Fibroblast of lung (primary cell): ENCODE measurements around the gene TSSC4. TPM values are rescaled to one million over a fixed set of nuclear protein-coding genes. Genes with fewer than 3 reads are reported as not detected.
A peak's percentile ranks its signal among the peaks of the same experiment; 100 is the strongest.

Experiments used
- DNase-seq, 2 donors: peaks; one replicate each; pipeline versions ENCODE4 v3.0.0 to v3.0.0-alpha.2; 2010; ENCODE audit warnings: low read depth in 2 of 2
- H2AFZ ChIP-seq: 2 replicates; pipeline ENCODE4 v1.5.1; 2012; ENCODE audit warnings: low read length, control low read depth, inconsistent platforms
- H3K27ac ChIP-seq: 2 replicates; pipeline ENCODE4 v1.5.1; 2011; ENCODE audit warnings: low read length, control low read depth; ENCODE audit not compliant: insufficient read depth
- H3K27me3 ChIP-seq: 2 replicates; pipeline ENCODE4 v1.5.1; 2011; ENCODE audit warnings: mild to moderate bottlenecking, low read length; ENCODE audit not compliant: control insufficient read depth, insufficient read depth
- H3K36me3 ChIP-seq: 2 replicates; pipeline ENCODE4 v1.5.1; 2011; ENCODE audit warnings: low read length; ENCODE audit not compliant: control insufficient read depth, insufficient read depth
- H3K4me1 ChIP-seq: 2 replicates; pipeline ENCODE4 v1.5.1; 2011; ENCODE audit warnings: low read length; ENCODE audit not compliant: control insufficient read depth, insufficient read depth; ENCODE audit errors: extremely low read depth
- H3K4me2 ChIP-seq: 2 replicates; pipeline ENCODE4 v1.5.1; 2011; ENCODE audit warnings: low read length, control low read depth; ENCODE audit not compliant: insufficient read depth; ENCODE audit errors: extremely low read depth
- H3K4me3 ChIP-seq, 4 experiments: fragments of 200-600 bp in 1 of 4; sonication (generic) in 1 of 4; replicated peaks in 1 of 4; 2 replicates each; pipeline ENCODE4 v1.5.1; 2011 to 2016; ENCODE audit warnings: low read length in 4 of 4, low read depth in 3 of 4, mild to moderate bottlenecking in 3 of 4, control low read depth in 2 of 4, inconsistent platforms in 1 of 4, mixed read lengths in 1 of 4; ENCODE audit not compliant: insufficient read depth in 1 of 4; ENCODE audit errors: control extremely low read depth in 1 of 4
- H3K79me2 ChIP-seq: 2 replicates; pipeline ENCODE4 v1.5.1; 2012; ENCODE audit warnings: mild to moderate bottlenecking, low read length, inconsistent platforms; ENCODE audit not compliant: control insufficient read depth, insufficient read depth
- H3K9ac ChIP-seq: 2 replicates; pipeline ENCODE4 v1.5.1; 2011; ENCODE audit warnings: mild to moderate bottlenecking, low read length, control low read depth; ENCODE audit not compliant: insufficient read depth
- H3K9me3 ChIP-seq: 2 replicates; pipeline ENCODE4 v1.5.1; 2012; ENCODE audit warnings: low read depth, low read length; ENCODE audit not compliant: control insufficient read depth, insufficient read depth
- H4K20me1 ChIP-seq: 2 replicates; pipeline ENCODE4 v1.5.1; 2011; ENCODE audit warnings: low read length; ENCODE audit not compliant: control insufficient read depth, insufficient read depth; ENCODE audit errors: extremely low read depth
- CTCF ChIP-seq, 2 donors: IDR thresholded peaks in 1 of 2; conservative IDR thresholded peaks in 1 of 2; 1 replicate in 1 of 2; 2 replicates in 1 of 2; pipeline ENCODE4 v1.5.1; 2011 to 2012; ENCODE audit warnings: low read length in 2 of 2, control low read depth in 1 of 2, inconsistent platforms in 1 of 2, low read depth in 1 of 2, mild to moderate bottlenecking in 1 of 2
- EZH2 ChIP-seq: IDR thresholded peaks from 2 replicates; pipeline ENCODE4 v1.5.1; 2012; ENCODE audit warnings: low read length, control low read depth, mild to moderate bottlenecking; ENCODE audit errors: missing control alignments
- polyA minus RNA-seq: library from RNA; depleted of rRNA, polyadenylated mRNA; stranded (reverse); fragments of >200 nt; gene quantifications from 2 replicates; pipeline ENCODE4 v1.2.3, GENCODE V29; 2011; ENCODE audit warnings: low replicate concordance
- polyA plus RNA-seq, 2 donors: library from polyadenylated mRNA; depleted of rRNA in 1 of 2; stranded (reverse) in 1 of 2; unstranded in 1 of 2; fragments of >200 nt; gene quantifications; 2 replicates each; pipeline ENCODE4 v1.2.1, GENCODE V29; 2011 to 2012; ENCODE audit warnings: missing spikeins in 1 of 2
- total RNA-seq: library from RNA; depleted of rRNA; stranded (reverse); fragments of >200 nt; gene quantifications from 2 replicates; pipeline ENCODE4 v1.2.1, GENCODE V29; 2014

Gene TSSC4
- total RNA-seq: 48.7 and 51.1 TPM in 2 replicates
- 8.8 and 10.9 TPM in 2 replicates for polyA plus RNA-seq
- 22.8 and 45.2 TPM in 2 replicates for polyA plus RNA-seq (2012)
- polyA minus RNA-seq: 12.3 and 12.7 TPM in 2 replicates

- Histone ChIP-seq H3K79me2 (peaks cover 21% of the 10 kb centered on the region), H2AFZ (no peak within 1 kb of the TSS), H4K20me1 (no peaks in the 10 kb centered on the region)
These were observed at the start of gene TSSC4 for GRCh38 chr11:2400069-2400761. TSSC4 (plus strand) TSS chr11:2400750; CDS start chr11:2402634, 1,884 bp downstream.

GRCh38 chr11:2351701-2352100 is 48.8 kb upstream of the TSSC4 start:
- no peaks in the 10 kb centered on the region for H3K27me3 ChIP-seq

More at GRCh38 chr11:2400069-2400761, at the start of gene TSSC4:
- Histone ChIP-seq H3K9me3 (no peaks in the 10 kb centered on the region), H3K27me3 (no peaks in the 10 kb centered on the region), H3K4me1 (peaks cover 16% of the 10 kb centered on the region), H3K27ac (peak within 1 kb of the TSS; percentile 95), H3K36me3 (peaks cover 38% of the 10 kb centered on the region), H3K4me2 (peak within 1 kb of the TSS; percentile 93), H3K4me3 (peak within 1 kb of the TSS; percentile 64 to 98 (median 89)), H3K9ac (peak within 1 kb of the TSS; percentile 95)
- peak; percentile 100 for DNase-seq
- TF ChIP-seq EZH2 (no peak), CTCF (conservative IDR thresholded peaks at IDR 0.05 in 1 of 2, IDR thresholded peaks at IDR 0.05 in 1 of 2; ENCODE audit: low read depth in 1 of 2, low read length in 2 of 2) (peak; percentile 92 to 94)

GRCh38 chr11:2352420-2352819 is 48.1 kb upstream of the TSSC4 start:
- no peak for TF ChIP-seq CTCF (conservative IDR thresholded peaks at IDR 0.05 in 1 of 2, IDR thresholded peaks at IDR 0.05 in 1 of 2; ENCODE audit: low read depth in 1 of 2, low read length in 2 of 2)
- TF ChIP-seq EZH2: no peak
- H3K27ac ChIP-seq: no peak overlapping the region
- no peak overlapping the region for H3K4me2 ChIP-seq
- H3K36me3 ChIP-seq: no peaks in the 10 kb centered on the region
- H3K4me1 ChIP-seq: no peaks in the 10 kb centered on the region
- H3K4me3 ChIP-seq: no peak overlapping the region
- DNase-seq: no peak
- no peak overlapping the region for H2AFZ ChIP-seq
- H3K79me2 ChIP-seq: no peaks in the 10 kb centered on the region
- H3K9ac ChIP-seq: no peak overlapping the region
- H3K9me3 ChIP-seq: no peaks in the 10 kb centered on the region
- no peaks in the 10 kb centered on the region for H3K27me3 ChIP-seq
- H4K20me1 ChIP-seq: no peaks in the 10 kb centered on the region

More at GRCh38 chr11:2351701-2352100, 48.8 kb upstream of the TSSC4 start:
- Histone ChIP-seq H3K9me3 (no peaks in the 10 kb centered on the region), H3K36me3 (no peaks in the 10 kb centered on the region), H3K79me2 (no peaks in the 10 kb centered on the region), H3K27ac (no peak overlapping the region), H3K4me2 (no peak overlapping the region), H2AFZ (no peak overlapping the region), H3K4me3 (no peak overlapping the region), H3K9ac (no peak overlapping the region), H4K20me1 (no peaks in the 10 kb centered on the region), H3K4me1 (no peaks in the 10 kb centered on the region)
- no peak for TF ChIP-seq EZH2
- DNase-seq: no peak
